Measurements from ENCODE around the gene RAC2. TPM values are rescaled to one million over a fixed set of nuclear protein-coding genes. Genes with fewer than 3 reads are reported as not detected.

Gene RAC2
- total and polyA plus RNA-seq, 9 of the 15 experiments (the other 6 are each of a cell fraction or from before 2014, with no cell fraction given), result 22.7 to 103 (median 43.3) TPM

DNA sequence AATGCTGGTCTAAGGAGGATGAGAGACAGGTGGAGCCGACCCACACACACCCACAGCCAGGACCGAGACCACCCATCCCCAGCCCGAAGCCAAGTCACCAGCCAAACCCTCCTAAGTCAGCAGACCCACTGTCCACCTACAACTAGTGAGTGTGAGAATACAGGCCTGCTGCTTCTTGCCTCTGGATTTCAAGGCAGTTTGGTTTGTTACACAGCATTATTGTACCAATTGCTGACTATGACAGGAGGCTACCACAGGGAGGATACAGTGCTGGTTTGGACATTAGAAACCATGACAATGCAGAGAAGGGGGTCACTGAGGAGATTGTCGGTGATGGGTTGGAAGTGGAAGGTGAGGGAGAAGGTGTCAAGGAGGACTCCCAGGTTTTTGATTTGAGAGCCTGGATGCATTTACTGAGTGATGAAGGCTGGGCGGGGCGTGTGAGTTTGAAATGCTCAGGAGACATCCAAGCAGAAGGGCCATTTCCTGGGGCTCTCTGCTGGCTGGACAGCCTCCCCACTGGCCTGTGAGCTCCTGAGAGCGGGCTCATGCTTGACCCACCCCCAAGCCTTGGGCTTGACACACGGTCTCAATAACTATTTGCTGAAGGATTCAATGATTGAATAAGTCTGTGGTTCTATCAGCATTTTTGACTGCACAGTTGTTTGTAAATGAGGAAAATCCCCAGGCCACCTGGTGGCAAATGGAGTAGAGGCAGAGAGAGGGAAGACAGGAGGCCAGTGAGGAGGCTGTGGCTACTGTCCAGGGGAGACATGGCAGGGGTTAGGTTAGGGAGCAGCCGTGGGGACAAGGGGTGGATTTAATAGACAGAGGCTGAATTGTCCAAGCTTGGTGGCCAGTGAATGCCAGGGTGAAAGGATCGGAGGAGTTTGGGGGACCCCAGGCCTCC is 22.4 kb downstream of the RAC2 start:
- DNase-seq (ENCODE audit: extremely low read depth in 1 of 4, low spot score in 3 of 4), result no peak
- Histone ChIP-seq H3K4me3 (no peak overlapping the region), H3K4me2 (ENCODE audit: insufficient read depth, low read length) (no peak overlapping the region), H2AFZ (ENCODE audit: low read depth, low read length) (no peak overlapping the region), H3K9ac (ENCODE audit: insufficient read depth in 1 of 2, low read depth in 2 of 2, low read length in 2 of 2) (no peak overlapping the region), H3K4me1 (replicated peaks in 1 of 2; ENCODE audit: control insufficient read depth in 2 of 2, insufficient read depth in 2 of 2, low read length in 2 of 2) (no peaks in the 10 kb centered on the region; a peak in 1 of 5 replicates), H3K27ac (ENCODE audit: extremely low read depth, low read depth, low read length) (no peak overlapping the region), H3K27me3 (ENCODE audit: control insufficient read depth in 2 of 2, insufficient read depth in 2 of 2, low read length in 2 of 2) (no peaks in the 10 kb centered on the region; a peak in 1 of 5 replicates), H3K9me3 (replicated peaks; ENCODE audit: control insufficient read depth, insufficient read depth, low read depth, low read length) (no peaks in the 10 kb centered on the region), H4K20me1 (replicated peaks; ENCODE audit: control insufficient read depth, insufficient read depth, low read length) (no peaks in the 10 kb centered on the region), H3K9me1 (ENCODE audit: control insufficient read depth, insufficient read depth, low read length) (no peaks in the 10 kb centered on the region), H3K36me3 (ENCODE audit: control insufficient read depth, insufficient read depth, low read length) (peaks cover 25% of the 10 kb centered on the region; the same call in 2 of the 3 replicates), H3K79me2 (ENCODE audit: control insufficient read depth, insufficient read depth, low read length) (no peaks in the 10 kb centered on the region)
- TF ChIP-seq BCOR (IDR thresholded peaks at IDR 0.05) (peak; percentile 56; the same call in 1 of the 2 replicates), SMAD3 (CRISPR knock-in tag; conservative IDR thresholded peaks at IDR 0.05) (no peak), RBM25 (IDR thresholded peaks at IDR 0.05; ENCODE audit: low read depth, low read length, severe bottlenecking) (peak; percentile 19), KDM1A (IDR thresholded peaks at IDR 0.05) (0 out of 4 replicates have a peak, but pooled peaks of 1 of the 2 experiments have one; percentile 28)
- no TSS peak for BruUV-seq (replicated peaks)
- in situ Hi-C loops (cut with MboI) (no loop called here), intact Hi-C loops (cut with micrococcal nuclease) (no loop called here)
- no peak for ATAC-seq
- ChIA-PET POLR2A (interaction anchor here (0.9 kb wide), 1 partner anchor 22 kb away, joined by 4 read pairs; the partner anchor contains the start of gene RAC2), CTCF (ENCODE audit: low intra/inter-chr PET ratio) (no interaction called here)
- 81% methylated on average over 6 of the region's 10 CpGs for WGBS (ENCODE audit: insufficient coverage, low coverage, missing lambda C conversion rate)
- no peak for FAIRE-seq

DNA sequence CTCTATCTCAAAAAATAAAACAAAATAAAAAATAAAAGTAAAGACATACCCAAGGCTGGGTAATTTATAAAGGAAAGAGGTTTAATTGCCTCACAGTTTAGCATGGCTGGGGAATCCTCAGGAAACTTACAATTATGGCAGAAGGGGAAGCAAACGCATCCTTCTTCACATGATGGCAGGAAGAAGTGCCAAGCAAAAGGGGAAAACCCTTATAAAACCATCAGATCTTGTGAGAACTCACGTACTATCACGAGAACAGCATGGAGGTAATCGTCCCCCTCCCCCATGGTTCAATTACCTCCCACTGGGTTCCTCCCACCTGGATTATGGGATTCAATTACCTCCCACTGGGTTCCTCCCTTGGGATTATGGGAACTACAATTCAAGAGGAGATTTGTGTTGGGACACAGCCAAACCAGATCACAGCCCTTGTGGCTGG is 23.5 kb downstream of the RAC2 start:
- no peak overlapping the region for H2AFZ ChIP-seq (ENCODE audit: low read depth, low read length)
- peaks cover 14% of the 10 kb centered on the region; the same call in 1 of the 3 replicates for H3K36me3 ChIP-seq (ENCODE audit: control insufficient read depth, insufficient read depth, low read length)
- FAIRE-seq (no peak), DNase-seq (ENCODE audit: extremely low read depth in 1 of 4, low spot score in 3 of 4) (no peak), ATAC-seq (no peak)
- no peaks in the 10 kb centered on the region; a peak in 2 of 5 replicates for H3K4me1 ChIP-seq (replicated peaks in 1 of 2; ENCODE audit: control insufficient read depth in 2 of 2, insufficient read depth in 2 of 2, low read length in 2 of 2)
- no peaks in the 10 kb centered on the region for H4K20me1 ChIP-seq (replicated peaks; ENCODE audit: control insufficient read depth, insufficient read depth, low read length)
- H3K79me2 ChIP-seq (ENCODE audit: control insufficient read depth, insufficient read depth, low read length), result no peaks in the 10 kb centered on the region
- H3K27me3 ChIP-seq (ENCODE audit: control insufficient read depth in 2 of 2, insufficient read depth in 2 of 2, low read length in 2 of 2), result no peaks in the 10 kb centered on the region; a peak in 1 of 5 replicates
- in situ Hi-C loops (cut with MboI) (no loop called here), intact Hi-C loops (cut with micrococcal nuclease) (no loop called here)
- H3K4me2 ChIP-seq (ENCODE audit: insufficient read depth, low read length), result no peak overlapping the region
- CTCF ChIA-PET (ENCODE audit: low intra/inter-chr PET ratio), result no interaction called here
- no peak overlapping the region for H3K27ac ChIP-seq (ENCODE audit: extremely low read depth, low read depth, low read length)
- H3K9ac ChIP-seq (ENCODE audit: insufficient read depth in 1 of 2, low read depth in 2 of 2, low read length in 2 of 2), result no peak overlapping the region
- no peak overlapping the region for H3K4me3 ChIP-seq
- TF ChIP-seq NFIC (IDR thresholded peaks at IDR 0.05), result 0 out of 2 replicates have a peak, but pooled peaks have one; percentile 27
- no peak for TF ChIP-seq TOE1 (IDR thresholded peaks at IDR 0.05; ENCODE audit: borderline replicate concordance)
- no peak for TF ChIP-seq TOE1 (CRISPR knock-in tag; IDR thresholded peaks at IDR 0.05; ENCODE audit: borderline replicate concordance, low read depth)
- no peak for TF ChIP-seq NEUROD1 (IDR thresholded peaks at IDR 0.05; ENCODE audit: borderline replicate concordance, low read depth, low read length, partially characterized antibody)
- TF ChIP-seq ZNF184 (CRISPR knock-in tag; IDR thresholded peaks at IDR 0.05), result no peak
- TF ChIP-seq, protein P1, sequence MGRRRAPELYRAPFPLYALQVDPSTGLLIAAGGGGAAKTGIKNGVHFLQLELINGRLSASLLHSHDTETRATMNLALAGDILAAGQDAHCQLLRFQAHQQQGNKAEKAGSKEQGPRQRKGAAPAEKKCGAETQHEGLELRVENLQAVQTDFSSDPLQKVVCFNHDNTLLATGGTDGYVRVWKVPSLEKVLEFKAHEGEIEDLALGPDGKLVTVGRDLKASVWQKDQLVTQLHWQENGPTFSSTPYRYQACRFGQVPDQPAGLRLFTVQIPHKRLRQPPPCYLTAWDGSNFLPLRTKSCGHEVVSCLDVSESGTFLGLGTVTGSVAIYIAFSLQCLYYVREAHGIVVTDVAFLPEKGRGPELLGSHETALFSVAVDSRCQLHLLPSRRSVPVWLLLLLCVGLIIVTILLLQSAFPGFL (CRISPR knock-in tag; IDR thresholded peaks at IDR 0.05), result no peak
- no peaks in the 10 kb centered on the region for H3K9me3 ChIP-seq (replicated peaks; ENCODE audit: control insufficient read depth, insufficient read depth, low read depth, low read length)
- POLR2A ChIA-PET, result no interaction called here
- no peaks in the 10 kb centered on the region for H3K9me1 ChIP-seq (ENCODE audit: control insufficient read depth, insufficient read depth, low read length)
- 28% methylated on average over 4 of the region's 4 CpGs for WGBS (ENCODE audit: insufficient coverage, low coverage, missing lambda C conversion rate)
- BruUV-seq (replicated peaks), result no TSS peak

Measured in K562 (cell line).